ENCODE measurements around the gene PRSS36. TPM values are rescaled to one million over a fixed set of nuclear protein-coding genes. Genes with fewer than 3 reads are reported as not detected.
A peak's percentile ranks its signal among the peaks of the same experiment; 100 is the strongest.

The PRSS36 gene
- total and polyA plus RNA-seq, 2 of the 4 experiments (the other 2 are of a cell fraction): 0.18 to 0.55 TPM

DNA sequence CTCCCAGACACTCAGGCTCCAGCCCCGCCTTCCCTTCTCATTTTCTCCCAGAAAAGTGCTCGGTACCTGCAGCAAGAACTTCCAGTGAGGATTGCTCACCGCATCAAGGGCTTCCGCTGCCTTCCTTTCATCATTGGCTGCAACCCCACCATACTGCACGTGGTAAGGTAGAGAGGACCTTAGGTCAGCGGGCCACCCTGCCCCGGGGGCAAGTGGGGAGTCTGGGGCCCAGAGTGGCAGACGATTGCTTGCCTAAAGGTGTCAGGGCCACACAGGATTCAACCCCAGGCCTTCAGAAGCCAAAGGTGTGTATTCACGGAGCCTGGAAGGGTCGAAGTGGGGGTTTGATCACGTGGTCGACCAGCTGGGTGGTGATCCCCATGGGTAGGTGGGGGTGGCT lies 40.2 kb downstream of the PRSS36 start:
- Histone ChIP-seq H3K56ac (ENCODE audit: extremely low read depth, insufficient read depth, low read length) (no peak overlapping the region), H3K14ac (replicated peaks; ENCODE audit: low read depth, low read length) (no peak overlapping the region), H3K4me2 (ENCODE audit: low read depth, low read length) (peak overlapping the region; percentile 93; the same call in 1 of the 2 replicates), H3K27ac (ENCODE audit: insufficient read depth, low read length) (no peak overlapping the region), H4K8ac (ENCODE audit: low read depth in 2 of 2, low read length in 2 of 2) (peak overlapping the region in 1 of 2 experiments; percentile 98; a peak in 1 of 4 replicates), H3K9me1 (ENCODE audit: insufficient read depth, low read length) (peaks cover 11% of the 10 kb centered on the region; the same call in 1 of the 2 replicates), H3K36me3 (ENCODE audit: control insufficient read depth, insufficient read depth, low read length) (peaks cover 40% of the 10 kb centered on the region), H2BK120ac (ENCODE audit: low read depth, low read length) (no peak overlapping the region), H3K4ac (ENCODE audit: low read depth, low read length) (no peak overlapping the region), H2BK5ac (ENCODE audit: low read depth, low read length, poor library complexity, severe bottlenecking) (no peak overlapping the region), H2AFZ (replicated peaks; ENCODE audit: low read length, poor library complexity) (no peak overlapping the region), H3K4me3 (ENCODE audit: insufficient read depth, low read depth, low read length) (no peak overlapping the region), H2AK9ac (replicated peaks; ENCODE audit: low read depth, low read length, poor library complexity) (peak overlapping the region; percentile 95), H2BK15ac (ENCODE audit: low read depth, low read length) (no peak overlapping the region), H3K4me1 (ENCODE audit: control insufficient read depth, insufficient read depth, low read length) (peaks cover 5% of the 10 kb centered on the region), H3K9ac (ENCODE audit: low read depth, low read length) (no peak overlapping the region), H4K5ac (ENCODE audit: low read depth, low read length) (no peak overlapping the region), H4K20me1 (ENCODE audit: insufficient read depth, low read length) (no peaks in the 10 kb centered on the region; the same call in 1 of the 2 replicates), H2AK5ac (ENCODE audit: low read depth, low read length) (no peak overlapping the region), H4K91ac (ENCODE audit: insufficient read depth, low read depth, low read length) (no peak overlapping the region), H3K79me1 (ENCODE audit: low read depth in 1 of 2, low read length in 2 of 2) (peaks cover 18 to 41% of the 10 kb centered on the region in 2 experiments), H3K18ac (ENCODE audit: low read depth, low read length) (no peak overlapping the region), H3K23ac (ENCODE audit: low read depth, low read length) (no peak overlapping the region; the same call in 1 of the 2 replicates), H3K9me3 (ENCODE audit: control insufficient read depth, insufficient read depth, low read length) (no peaks in the 10 kb centered on the region), H2BK20ac (ENCODE audit: low read depth, low read length) (no peak overlapping the region), H3K27me3 (ENCODE audit: control insufficient read depth, insufficient read depth, low read length) (no peaks in the 10 kb centered on the region)
- TF ChIP-seq MAZ (IDR thresholded peaks at IDR 0.05; ENCODE audit: borderline replicate concordance, low read depth, low read length) (no peak), RAD21 (IDR thresholded peaks at IDR 0.05; ENCODE audit: low read length) (no peak), SMC3 (IDR thresholded peaks at IDR 0.05; ENCODE audit: low read depth, low read length) (no peak), CHD1 (IDR thresholded peaks at IDR 0.05; ENCODE audit: low read depth, low read length) (no peak), NFE2L2 (IDR thresholded peaks at IDR 0.05; ENCODE audit: low read depth, low read length) (no peak), USF2 (IDR thresholded peaks at IDR 0.05; ENCODE audit: low read depth, low read length) (no peak), CTCF (conservative IDR thresholded peaks at IDR 0.05; ENCODE audit: low read depth, low read length) (no peak), POLR2A (IDR thresholded peaks at IDR 0.05; ENCODE audit: low read depth, low read length) (no peak), FOS (IDR thresholded peaks at IDR 0.05; ENCODE audit: low read depth, low read length) (no peak), BHLHE40 (IDR thresholded peaks at IDR 0.05; ENCODE audit: low read depth, low read length) (no peak), RCOR1 (IDR thresholded peaks at IDR 0.05; ENCODE audit: insufficient replicate concordance, low read length) (no peak), RFX5 (IDR thresholded peaks at IDR 0.05; ENCODE audit: low read depth, low read length) (no peak), MXI1 (IDR thresholded peaks at IDR 0.05; ENCODE audit: borderline replicate concordance, low read depth, low read length) (no peak), MAFK (IDR thresholded peaks at IDR 0.05; ENCODE audit: low read depth, low read length) (no peak), CEBPB (IDR thresholded peaks at IDR 0.05; ENCODE audit: low read depth, low read length) (no peak)
- TF ChIP-seq, protein P1, sequence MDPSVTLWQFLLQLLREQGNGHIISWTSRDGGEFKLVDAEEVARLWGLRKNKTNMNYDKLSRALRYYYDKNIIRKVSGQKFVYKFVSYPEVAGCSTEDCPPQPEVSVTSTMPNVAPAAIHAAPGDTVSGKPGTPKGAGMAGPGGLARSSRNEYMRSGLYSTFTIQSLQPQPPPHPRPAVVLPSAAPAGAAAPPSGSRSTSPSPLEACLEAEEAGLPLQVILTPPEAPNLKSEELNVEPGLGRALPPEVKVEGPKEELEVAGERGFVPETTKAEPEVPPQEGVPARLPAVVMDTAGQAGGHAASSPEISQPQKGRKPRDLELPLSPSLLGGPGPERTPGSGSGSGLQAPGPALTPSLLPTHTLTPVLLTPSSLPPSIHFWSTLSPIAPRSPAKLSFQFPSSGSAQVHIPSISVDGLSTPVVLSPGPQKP (IDR thresholded peaks at IDR 0.05; ENCODE audit: borderline replicate concordance, low read depth, low read length): no peak
- POLR2A ChIA-PET (ENCODE audit: unreplicated experiment): no interaction called here
- DNase-seq (no peak), ATAC-seq (ENCODE audit: low read depth) (no peak)
- 93% methylated on average over 3 of the region's 12 CpGs; no CpG with 5 or more reads in 1 of the 2 experiments for WGBS, 2 experiments (ENCODE audit: extremely low coverage in 2 of 2, insufficient read length in 1 of 2)
- intact Hi-C loops (cut with micrococcal nuclease) (no loop called here), in situ Hi-C loops (cut with MboI; ENCODE audit: low sequenced_read_pairs) (no loop called here), dilution Hi-C loops (cut with HindIII; ENCODE audit: low sequenced_read_pairs, unreplicated experiment) (no loop called here)
- BruUV-seq (replicated peaks): no TSS peak
- CTCF ChIA-PET: no interaction called here
